Measurements from ENCODE around the gene KDM1B.

The KDM1B gene

GRCh38 chr6:18235524-18235923, 80.3 kb downstream of the KDM1B start:
- no peak for TF ChIP-seq CTCF (IDR thresholded peaks at IDR 0.05)

DNA sequence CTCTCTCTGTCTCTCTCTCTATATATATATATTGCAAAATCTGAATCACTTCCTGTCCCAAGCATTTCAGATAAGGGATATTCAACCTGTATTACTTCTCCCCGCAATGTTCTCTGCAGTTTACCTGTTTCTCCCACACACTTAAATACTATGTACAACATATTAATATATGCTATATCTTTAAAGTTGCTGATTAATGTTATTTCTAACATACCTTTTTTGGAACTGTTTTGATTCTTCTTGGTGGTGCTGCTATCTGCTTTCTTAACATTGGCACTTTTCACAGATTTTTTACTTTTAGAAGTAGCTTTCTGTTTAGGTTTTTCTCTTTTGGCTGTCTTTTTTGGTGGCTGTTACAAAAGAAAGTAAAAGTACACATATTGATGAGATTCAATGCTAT, 81.9 kb downstream of the KDM1B start:
- no peak for TF ChIP-seq CTCF (IDR thresholded peaks at IDR 0.05)

DNA sequence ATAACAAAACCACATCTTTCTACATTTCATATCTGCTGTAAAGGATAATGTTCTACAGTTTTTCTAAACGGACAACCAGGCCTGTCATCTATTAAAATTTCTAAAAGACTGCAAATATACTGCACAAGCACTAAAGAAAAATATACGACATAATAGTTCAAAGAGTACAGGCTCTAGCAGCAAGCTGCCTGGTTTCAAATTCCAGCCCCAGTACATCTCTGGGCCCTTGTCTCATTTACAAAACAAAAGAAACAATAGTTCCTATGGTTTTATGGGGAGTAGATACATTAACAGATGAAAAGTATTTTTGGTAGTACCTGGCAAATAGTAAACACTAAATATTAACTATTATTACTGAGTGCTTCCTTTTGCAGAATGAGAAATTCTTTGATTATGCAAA, 85.0 kb downstream of the KDM1B start:
- TF ChIP-seq CTCF (IDR thresholded peaks at IDR 0.05): no peak

DNA sequence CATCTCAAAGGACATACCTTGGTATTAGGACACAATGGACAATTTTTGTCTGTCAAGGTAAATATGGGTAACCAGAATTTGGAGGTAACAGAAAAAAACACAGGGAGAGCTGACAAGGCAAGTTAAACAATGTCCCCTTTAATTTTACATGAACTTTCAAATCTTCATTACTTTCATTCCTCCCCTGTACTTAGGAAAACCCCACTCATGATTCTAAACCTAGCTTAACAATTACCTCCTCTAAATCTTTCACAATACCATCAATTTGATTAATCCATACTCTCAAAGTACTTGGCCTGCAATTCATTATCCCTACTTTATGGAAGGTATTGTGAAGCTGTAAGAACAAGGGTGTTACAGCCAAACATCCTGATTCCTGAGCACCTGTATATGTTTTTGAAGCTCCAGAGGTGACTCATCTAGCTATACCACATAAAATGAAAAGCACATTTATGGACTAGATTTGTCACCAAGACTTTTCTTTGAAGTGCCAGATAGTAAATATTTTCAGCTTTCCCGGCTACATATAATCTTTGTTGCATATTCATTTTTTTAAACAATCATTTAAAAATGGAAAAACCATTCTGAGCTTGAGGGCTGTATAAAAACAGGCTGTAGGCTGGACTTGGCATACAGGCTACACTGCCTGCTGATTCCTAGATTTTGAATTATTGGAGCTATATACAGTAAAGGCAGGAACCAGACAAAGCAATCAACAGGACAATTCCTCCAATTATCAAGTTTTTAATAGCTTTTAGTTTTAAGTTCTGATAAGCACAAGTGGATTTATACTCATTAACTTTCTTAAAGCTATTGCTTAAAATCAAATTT, 86.2 kb downstream of the KDM1B start:
- no peak for TF ChIP-seq CTCF (IDR thresholded peaks at IDR 0.05)

DNA sequence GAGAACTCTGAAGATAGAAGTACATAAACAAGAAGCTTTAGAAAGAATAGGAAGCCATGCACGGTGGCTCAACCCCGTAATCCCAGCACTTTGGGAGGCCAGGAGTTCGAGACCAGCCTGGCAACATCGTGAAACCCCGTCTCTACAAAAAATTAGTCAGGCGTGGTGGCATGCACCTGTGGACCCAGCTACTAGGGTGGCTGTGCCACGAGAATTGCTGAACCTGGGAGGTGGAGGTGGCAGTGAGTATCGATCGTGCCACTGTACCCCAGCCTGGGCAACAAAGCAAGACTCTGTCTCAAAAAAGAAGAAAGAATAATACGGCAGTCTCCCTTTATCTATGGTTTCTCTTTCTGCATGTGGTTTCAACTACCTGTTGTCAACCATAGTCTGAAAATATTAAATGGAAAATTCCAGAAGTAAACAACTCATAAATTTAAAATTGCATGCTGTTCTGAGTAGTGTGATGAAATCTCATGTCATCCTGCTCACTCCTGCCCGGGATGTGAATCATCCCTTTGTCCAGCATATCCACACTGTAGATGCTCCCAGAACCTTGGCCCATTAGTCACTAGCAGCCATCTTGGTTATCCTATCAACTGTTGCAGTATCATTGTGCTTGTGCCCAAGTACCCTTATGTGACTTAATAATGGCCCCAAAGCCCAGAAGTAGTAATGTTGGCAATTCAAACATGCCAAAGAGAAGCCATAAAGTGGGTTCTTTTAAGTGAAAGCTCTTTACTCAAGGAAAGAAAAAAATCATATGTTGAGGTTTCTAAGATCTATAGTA, 87.0 kb downstream of the KDM1B start:
- TF ChIP-seq CTCF (IDR thresholded peaks at IDR 0.05): no peak

- no peak for TF ChIP-seq CTCF (IDR thresholded peaks at IDR 0.05)
Observed at GRCh38 chr6:18243302-18243893, 88.2 kb downstream of the KDM1B start.

DNA sequence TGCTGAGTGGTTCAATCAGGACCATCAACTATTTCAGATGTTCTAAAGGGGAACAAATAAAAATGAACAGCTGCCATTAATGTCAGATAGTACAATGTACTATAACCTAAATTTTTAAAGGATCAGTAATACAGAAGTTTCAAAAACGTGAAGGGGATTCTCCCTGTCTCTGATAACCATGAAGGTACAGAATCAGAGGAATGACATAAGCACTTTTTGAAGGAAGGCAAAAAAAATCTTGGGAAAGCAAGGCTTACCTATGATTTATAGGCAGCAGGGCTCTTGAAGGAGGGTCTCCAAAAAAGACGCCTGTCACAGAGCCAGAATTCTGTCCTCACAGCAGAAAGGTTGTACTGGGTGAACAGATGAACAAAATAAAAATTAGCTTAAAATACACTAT, 89.0 kb downstream of the KDM1B start:
- no peak for TF ChIP-seq CTCF (IDR thresholded peaks at IDR 0.05)
